GM23248 (cell line): ENCODE results near the gene HOXA2.

Experiments used
- EZH2 ChIP-seq: fragments of 200-600 bp; sonication (generic); IDR thresholded peaks from 2 replicates; pipeline ENCODE4 v1.6.1; 2018; ENCODE audit warnings: antibody characterized with exemption, mild to moderate bottlenecking; ENCODE audit not compliant: insufficient read depth, poor library complexity, severe bottlenecking
- EZH2phosphoT487 ChIP-seq: fragments of 200-600 bp; sonication (generic); IDR thresholded peaks from 2 replicates; pipeline ENCODE4 v1.6.1; 2018; ENCODE audit warnings: antibody characterized with exemption, moderate library complexity, mild to moderate bottlenecking, low read depth; ENCODE audit not compliant: insufficient read depth

DNA sequence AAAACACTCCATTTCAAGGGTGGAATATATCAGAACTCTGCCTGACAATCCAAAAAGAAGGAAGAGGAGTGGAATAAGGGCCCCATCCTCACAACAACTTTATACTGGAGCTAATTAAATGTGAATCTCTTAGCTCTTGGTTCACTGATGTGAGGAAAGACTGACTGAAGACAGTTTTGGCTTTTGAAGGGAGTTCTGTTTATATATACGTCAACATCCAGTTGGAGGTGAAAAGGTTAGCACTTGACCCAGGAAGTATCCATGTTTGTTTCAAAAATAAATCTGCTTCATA lies 9.7 kb downstream of the HOXA2 start:
- TF ChIP-seq EZH2 (no peak), EZH2phosphoT487 (no peak)
